Hepatocyte (in vitro differentiated cells): Measurements from ENCODE around the gene STK39. TPM values are rescaled to one million over a fixed set of nuclear protein-coding genes. Genes with fewer than 3 reads are reported as not detected.

Experiments
- DNase-seq: peaks from one replicate; pipeline ENCODE4 v3.0.0-alpha.2; 2016; ENCODE audit warnings: low spot score
- H2AFZ ChIP-seq: fragments of 200-600 bp; sonication (generic); 2 replicates; pipeline ENCODE4 v1.6.0; 2016; ENCODE audit warnings: antibody characterized with exemption, mild to moderate bottlenecking
- H3K27ac ChIP-seq: fragments of 200-600 bp; sonication (generic); 2 replicates; pipeline ENCODE4 v1.5.1; 2016; ENCODE audit warnings: mild to moderate bottlenecking
- H3K27me3 ChIP-seq: fragments of 200-600 bp; sonication (generic); 2 replicates; pipeline ENCODE4 v1.6.1; 2016
- H3K36me3 ChIP-seq: fragments of 200-600 bp; sonication (generic); replicated peaks from 2 replicates; pipeline ENCODE4 v1.5.1; 2016; ENCODE audit warnings: low read depth; ENCODE audit not compliant: insufficient read depth
- H3K4me1 ChIP-seq: fragments of 200-600 bp; sonication (generic); 2 replicates; pipeline ENCODE4 v1.5.1; 2016; ENCODE audit warnings: mild to moderate bottlenecking, moderate library complexity; ENCODE audit not compliant: insufficient read depth
- H3K4me2 ChIP-seq: fragments of 200-600 bp; sonication (generic); 2 replicates; pipeline ENCODE4 v1.6.0; 2016
- H3K4me3 ChIP-seq: fragments of 200-600 bp; sonication (generic); 2 replicates; pipeline ENCODE4 v1.5.1; 2016; ENCODE audit warnings: mild to moderate bottlenecking
- H3K79me2 ChIP-seq: fragments of 200-600 bp; sonication (generic); 2 replicates; pipeline ENCODE4 v1.6.0; 2017; ENCODE audit warnings: mild to moderate bottlenecking
- H3K9me2 ChIP-seq: fragments of 200-600 bp; sonication (generic); replicated peaks from 2 replicates; pipeline ENCODE4 v1.6.0; 2017; ENCODE audit warnings: mild to moderate bottlenecking; ENCODE audit not compliant: insufficient read depth
- H3K9me3 ChIP-seq: fragments of 200-600 bp; sonication (generic); 2 replicates; pipeline ENCODE4 v1.5.1; 2016; ENCODE audit warnings: low read depth, mild to moderate bottlenecking
- H4K20me1 ChIP-seq: fragments of 200-600 bp; sonication (generic); 2 replicates; pipeline ENCODE4 v1.6.0; 2016; ENCODE audit warnings: mild to moderate bottlenecking; ENCODE audit not compliant: insufficient read depth, poor library complexity, severe bottlenecking
- CTCF ChIP-seq: fragments of 200-600 bp; sonication (generic); IDR thresholded peaks from 2 replicates; pipeline ENCODE4 v1.5.1; 2016; ENCODE audit warnings: antibody characterized with exemption, mild to moderate bottlenecking; ENCODE audit not compliant: poor library complexity
- EZH2 ChIP-seq: fragments of 200-600 bp; sonication (generic); IDR thresholded peaks from 2 replicates; pipeline ENCODE4 v1.6.1; 2016; ENCODE audit warnings: antibody characterized with exemption, mild to moderate bottlenecking, borderline replicate concordance
- EZH2phosphoT487 ChIP-seq: fragments of 200-600 bp; sonication (generic); IDR thresholded peaks from one replicate; pipeline ENCODE4 v1.6.1; 2018; ENCODE audit warnings: antibody characterized with exemption, mild to moderate bottlenecking, low read depth, moderate library complexity; ENCODE audit not compliant: unreplicated experiment, severe bottlenecking
- WGBS: methylation state at CpG from one replicate; pipeline ENCODE4 v1.1.6; 2016; ENCODE audit warnings: low lambda C conversion rate; ENCODE audit errors: missing lambda C conversion rate; 5-methylcytosine and 5-hydroxymethylcytosine counted together
- polyA plus RNA-seq: library from polyadenylated mRNA; unstranded; fragments of >200 nt; fragmentation: Nextera tagmentation; extraction: Ambion mirVana; gene quantifications from 2 replicates; pipeline ENCODE4 v1.2.1, GENCODE V29; 2016
- total RNA-seq: library from RNA; depleted of rRNA; stranded (reverse); fragments of >200 nt; gene quantifications from 2 replicates; pipeline ENCODE4 v1.2.3, GENCODE V29; 2014

STK39 gene
- total and polyA plus RNA-seq, 2 experiments from 2014 or later = 26.9 to 39.4 TPM

- no peak overlapping the region for H2AFZ ChIP-seq
- no peaks in the 10 kb centered on the region for H3K4me1 ChIP-seq
- no peak overlapping the region for H3K27ac ChIP-seq
- WGBS = 97% methylated on average over 3 of the region's 3 CpGs
- no peaks in the 10 kb centered on the region for H3K36me3 ChIP-seq
- no peaks in the 10 kb centered on the region for H3K79me2 ChIP-seq
- no peaks in the 10 kb centered on the region for H4K20me1 ChIP-seq
- no peaks in the 10 kb centered on the region for H3K27me3 ChIP-seq
- no peaks in the 10 kb centered on the region for H3K9me3 ChIP-seq
- H3K9me2 ChIP-seq = no peaks in the 10 kb centered on the region
- DNase-seq = no peak
- H3K4me3 ChIP-seq = no peak overlapping the region
- no peak overlapping the region for H3K4me2 ChIP-seq
- no peak for TF ChIP-seq EZH2phosphoT487
- no peak for TF ChIP-seq EZH2
- no peak for TF ChIP-seq CTCF
Observed at GRCh38 chr2:168079236-168079635, 168.2 kb downstream of the STK39 start.

GRCh38 chr2:168076731-168077130, 170.7 kb downstream of the STK39 start:
- H3K27ac ChIP-seq = no peak overlapping the region
- 86% methylated on average over 3 of the region's 3 CpGs for WGBS
- TF ChIP-seq EZH2phosphoT487 = no peak
- no peak for TF ChIP-seq EZH2
- no peak for TF ChIP-seq CTCF

GRCh38 chr2:168075446-168075845, 171.9 kb downstream of the STK39 start:
- H3K79me2 ChIP-seq = no peaks in the 10 kb centered on the region
- H3K4me3 ChIP-seq = no peak overlapping the region
- H3K9me2 ChIP-seq = no peaks in the 10 kb centered on the region
- TF ChIP-seq EZH2 (no peak), EZH2phosphoT487 (no peak), CTCF (no peak)
- H3K9me3 ChIP-seq = no peaks in the 10 kb centered on the region
- no peak for DNase-seq
- no peak overlapping the region for H3K4me2 ChIP-seq
- no peak overlapping the region for H2AFZ ChIP-seq
- H4K20me1 ChIP-seq = peaks cover 3% of the 10 kb centered on the region
- H3K36me3 ChIP-seq = no peaks in the 10 kb centered on the region
- H3K4me1 ChIP-seq = no peaks in the 10 kb centered on the region
- 87% methylated on average over 2 of the region's 2 CpGs for WGBS
- no peak overlapping the region for H3K27ac ChIP-seq
- no peaks in the 10 kb centered on the region for H3K27me3 ChIP-seq

More at GRCh38 chr2:168076731-168077130, 170.7 kb downstream of the STK39 start:
- Histone ChIP-seq H3K9me2 (no peaks in the 10 kb centered on the region), H3K79me2 (no peaks in the 10 kb centered on the region), H3K36me3 (no peaks in the 10 kb centered on the region), H2AFZ (no peak overlapping the region), H3K9me3 (no peaks in the 10 kb centered on the region), H3K27me3 (no peaks in the 10 kb centered on the region), H4K20me1 (peaks cover 3% of the 10 kb centered on the region), H3K4me1 (no peaks in the 10 kb centered on the region), H3K4me2 (no peak overlapping the region), H3K4me3 (no peak overlapping the region)
- no peak for DNase-seq
